ENCODE results near the gene NEURL1B.

- TF ChIP-seq CTCF (IDR thresholded peaks at IDR 0.05): no peak
- TF ChIP-seq HEYL (CRISPR knock-in tag; IDR thresholded peaks at IDR 0.05): no peak
Measured at GRCh38 chr5:172683645-172684471, 42.8 kb downstream of the NEURL1B start.

Data from A549 (cell line).